DOHH2 (cell line): ENCODE results near the gene GNPTAB.

Experiments
- EZH2phosphoT487 ChIP-seq: fragments of 200-600 bp; sonication (generic); IDR thresholded peaks from 2 replicates; pipeline ENCODE4 v1.6.1; 2017; ENCODE audit warnings: borderline replicate concordance, mild to moderate bottlenecking, antibody characterized with exemption, low read length, moderate library complexity, mixed read lengths
- TF ChIP-seq, protein P1 (sequence below): fragments of 200-600 bp; sonication (generic); IDR thresholded peaks from one replicate; pipeline ENCODE4 v1.5.1; 2014; ENCODE audit warnings: antibody characterized with exemption, mild to moderate bottlenecking, low read depth, low read length; ENCODE audit not compliant: poor library complexity, severe bottlenecking

GRCh38 chr12:101845137-101845711, 14.5 kb upstream of the GNPTAB start:
- TF ChIP-seq, protein P1, sequence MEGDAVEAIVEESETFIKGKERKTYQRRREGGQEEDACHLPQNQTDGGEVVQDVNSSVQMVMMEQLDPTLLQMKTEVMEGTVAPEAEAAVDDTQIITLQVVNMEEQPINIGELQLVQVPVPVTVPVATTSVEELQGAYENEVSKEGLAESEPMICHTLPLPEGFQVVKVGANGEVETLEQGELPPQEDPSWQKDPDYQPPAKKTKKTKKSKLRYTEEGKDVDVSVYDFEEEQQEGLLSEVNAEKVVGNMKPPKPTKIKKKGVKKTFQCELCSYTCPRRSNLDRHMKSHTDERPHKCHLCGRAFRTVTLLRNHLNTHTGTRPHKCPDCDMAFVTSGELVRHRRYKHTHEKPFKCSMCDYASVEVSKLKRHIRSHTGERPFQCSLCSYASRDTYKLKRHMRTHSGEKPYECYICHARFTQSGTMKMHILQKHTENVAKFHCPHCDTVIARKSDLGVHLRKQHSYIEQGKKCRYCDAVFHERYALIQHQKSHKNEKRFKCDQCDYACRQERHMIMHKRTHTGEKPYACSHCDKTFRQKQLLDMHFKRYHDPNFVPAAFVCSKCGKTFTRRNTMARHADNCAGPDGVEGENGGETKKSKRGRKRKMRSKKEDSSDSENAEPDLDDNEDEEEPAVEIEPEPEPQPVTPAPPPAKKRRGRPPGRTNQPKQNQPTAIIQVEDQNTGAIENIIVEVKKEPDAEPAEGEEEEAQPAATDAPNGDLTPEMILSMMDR, result no peak
- TF ChIP-seq EZH2phosphoT487, result no peak
